WTC11 (cell line): Measurements from ENCODE around the gene RPS6KC1. TPM values are rescaled to one million over a fixed set of nuclear protein-coding genes. Genes with fewer than 3 reads are reported as not detected.
A peak's percentile ranks its signal among the peaks of the same experiment; 100 is the strongest.

Experiments
- ATAC-seq: fragments of 200-7000 bp; cut with Tn5 transposase; 2 replicates; pipeline ENCODE4 v1.10.0; 2021; ENCODE audit warnings: mild to moderate bottlenecking, moderate library complexity
- CTCF ChIA-PET: fragments of 300-600 bp; sonication (Branson Sonifier 250); formaldehyde crosslinking; loops from one replicate; lab custom pipeline; 2021; ENCODE audit warnings: antibody characterized with exemption; lab: Charles Lee
- POLR2A ChIA-PET: fragments of 350-600 bp; sonication (Branson Sonifier 250); formaldehyde crosslinking; loops from one replicate; lab custom pipeline; 2021; ENCODE audit warnings: antibody characterized with exemption; lab: Charles Lee
- DNase-seq: peaks from one replicate; pipeline ENCODE4 v3.0.0; 2021; ENCODE audit warnings: low spot score
- H3K27ac Mint-ChIP-seq: 2 replicates; pipeline ENCODE4 v1.8.0; 2021; ENCODE audit warnings: mixed read lengths
- H3K27me3 Mint-ChIP-seq: 2 replicates; pipeline ENCODE4 v1.8.0; 2021; ENCODE audit warnings: low read depth, mild to moderate bottlenecking, moderate library complexity, mixed read lengths
- H3K36me3 Mint-ChIP-seq: 2 replicates; pipeline ENCODE4 v1.8.0; 2021; ENCODE audit warnings: mixed read lengths
- H3K4me1 Mint-ChIP-seq: 2 replicates; pipeline ENCODE4 v1.8.0; 2022; ENCODE audit warnings: mixed read lengths
- H3K4me3 Mint-ChIP-seq: 2 replicates; pipeline ENCODE4 v1.8.0; 2021; ENCODE audit warnings: mild to moderate bottlenecking, moderate library complexity, mixed read lengths
- H3K9me3 Mint-ChIP-seq: 2 replicates; pipeline ENCODE4 v1.8.0; 2021; ENCODE audit warnings: mixed read lengths
- AR ChIP-seq: fragments of 250-450 bp; sonication (Bioruptor Pico); IDR thresholded peaks from 2 replicates; pipeline ENCODE4 v1.9.0; 2021; ENCODE audit warnings: mild to moderate bottlenecking
- ATF2 ChIP-seq: sonication (generic); formaldehyde crosslinking; IDR thresholded peaks from 2 replicates; pipeline ENCODE4 v1.8.1; 2022; ENCODE audit warnings: low read depth, missing genetic modification reagents, borderline replicate concordance
- ATF3 ChIP-seq: sonication (generic); formaldehyde crosslinking; conservative IDR thresholded peaks from 2 replicates; pipeline ENCODE4 v1.8.1; 2022; ENCODE audit warnings: mild to moderate bottlenecking, missing genetic modification reagents
- CBFB ChIP-seq: sonication (generic); formaldehyde crosslinking; IDR thresholded peaks from 2 replicates; pipeline ENCODE4 v1.8.1; 2022; ENCODE audit warnings: mild to moderate bottlenecking, low read depth, missing genetic modification reagents
- E2F4 ChIP-seq: sonication (generic); formaldehyde crosslinking; IDR thresholded peaks from 2 replicates; pipeline ENCODE4 v1.8.1; 2022; ENCODE audit warnings: low read depth, mild to moderate bottlenecking, moderate library complexity, missing genetic modification reagents, borderline replicate concordance
- EMX1 ChIP-seq: fragments of 250-450 bp; sonication (Bioruptor Pico); IDR thresholded peaks from 2 replicates; pipeline ENCODE4 v1.8.0; 2021; ENCODE audit warnings: mild to moderate bottlenecking
- FOXJ3 ChIP-seq: sonication (generic); formaldehyde crosslinking; IDR thresholded peaks from 2 replicates; pipeline ENCODE4 v1.9.0; 2021; ENCODE audit warnings: missing genetic modification reagents, mild to moderate bottlenecking, borderline replicate concordance
- GABPB1 ChIP-seq: sonication (generic); formaldehyde crosslinking; IDR thresholded peaks from 2 replicates; pipeline ENCODE4 v1.8.1; 2023; ENCODE audit warnings: mild to moderate bottlenecking, missing genetic modification reagents
- IRF2 ChIP-seq: sonication (generic); formaldehyde crosslinking; IDR thresholded peaks from 2 replicates; pipeline ENCODE4 v1.8.0; 2022; ENCODE audit warnings: low read depth, missing genetic modification reagents, borderline replicate concordance
- KAT7 ChIP-seq: sonication (generic); formaldehyde crosslinking; IDR thresholded peaks from 2 replicates; pipeline ENCODE4 v1.8.1; 2023; ENCODE audit warnings: missing genetic modification reagents, mild to moderate bottlenecking, borderline replicate concordance
- MXD4 ChIP-seq: fragments of 250-450 bp; sonication (Bioruptor Pico); IDR thresholded peaks from 2 replicates; pipeline ENCODE4 v1.8.0; 2021; ENCODE audit warnings: mild to moderate bottlenecking, moderate library complexity, borderline replicate concordance
- PRDM15 ChIP-seq: sonication (generic); formaldehyde crosslinking; IDR thresholded peaks from 2 replicates; pipeline ENCODE4 v1.8.0; 2022; ENCODE audit warnings: missing genetic modification reagents
- SOX15 ChIP-seq: fragments of 250-450 bp; sonication (Bioruptor Pico); IDR thresholded peaks from 2 replicates; pipeline ENCODE4 v1.9.0; 2021; ENCODE audit warnings: mild to moderate bottlenecking
- SP1 ChIP-seq: sonication (generic); formaldehyde crosslinking; conservative IDR thresholded peaks from 2 replicates; pipeline ENCODE4 v1.8.1; 2022; ENCODE audit warnings: missing genetic modification reagents
- TP53 ChIP-seq: sonication (generic); formaldehyde crosslinking; IDR thresholded peaks from 2 replicates; pipeline ENCODE4 v1.8.1; 2023; ENCODE audit warnings: mild to moderate bottlenecking, missing genetic modification reagents
- ZNF423 ChIP-seq: fragments of 250-450 bp; sonication (Bioruptor Pico); IDR thresholded peaks from 2 replicates; pipeline ENCODE4 v2.1.2; 2022; ENCODE audit warnings: mild to moderate bottlenecking, moderate library complexity
- total RNA-seq: library from RNA; stranded (reverse); gene quantifications from 3 replicates; pipeline ENCODE4 v1.2.3, GENCODE V29; 2021
- TF ChIP-seq, protein P1 (sequence below): sonication (generic); formaldehyde crosslinking; IDR thresholded peaks from 2 replicates; pipeline ENCODE4 v1.8.1; 2023; ENCODE audit warnings: mild to moderate bottlenecking, missing genetic modification reagents
- TF ChIP-seq, protein P2 (sequence below): sonication (generic); formaldehyde crosslinking; IDR thresholded peaks from 2 replicates; pipeline ENCODE4 v1.8.0; 2023; ENCODE audit warnings: missing genetic modification reagents, mild to moderate bottlenecking, borderline replicate concordance

RPS6KC1 gene
- total RNA-seq, 1 experiment from 2014 or later: 17.4 TPM

GRCh38 chr1:213082420-213083111 lies 31.5 kb downstream of the RPS6KC1 start:
- no peak for ATAC-seq
- Mint-ChIP-seq H3K4me3 (no peak overlapping the region), H3K36me3 (peaks cover 13% of the 10 kb centered on the region), H3K4me1 (peaks cover 2% of the 10 kb centered on the region; the same call in 1 of the 2 replicates), H3K9me3 (peaks cover 8% of the 10 kb centered on the region; the same call in 1 of the 2 replicates), H3K27ac (peak overlapping the region; percentile 70; the same call in 1 of the 2 replicates), H3K27me3 (no peaks in the 10 kb centered on the region)
- TF ChIP-seq PRDM15 (no peak), E2F4 (no peak), AR (CRISPR knock-in tag) (no peak), SOX15 (CRISPR knock-in tag) (no peak), FOXJ3 (CRISPR knock-in tag) (no peak), ATF3 (CRISPR knock-in tag) (no peak), MXD4 (no peak), GABPB1 (no peak), SP1 (CRISPR knock-in tag) (no peak), CBFB (CRISPR knock-in tag) (no peak)
- TF ChIP-seq, protein P1, sequence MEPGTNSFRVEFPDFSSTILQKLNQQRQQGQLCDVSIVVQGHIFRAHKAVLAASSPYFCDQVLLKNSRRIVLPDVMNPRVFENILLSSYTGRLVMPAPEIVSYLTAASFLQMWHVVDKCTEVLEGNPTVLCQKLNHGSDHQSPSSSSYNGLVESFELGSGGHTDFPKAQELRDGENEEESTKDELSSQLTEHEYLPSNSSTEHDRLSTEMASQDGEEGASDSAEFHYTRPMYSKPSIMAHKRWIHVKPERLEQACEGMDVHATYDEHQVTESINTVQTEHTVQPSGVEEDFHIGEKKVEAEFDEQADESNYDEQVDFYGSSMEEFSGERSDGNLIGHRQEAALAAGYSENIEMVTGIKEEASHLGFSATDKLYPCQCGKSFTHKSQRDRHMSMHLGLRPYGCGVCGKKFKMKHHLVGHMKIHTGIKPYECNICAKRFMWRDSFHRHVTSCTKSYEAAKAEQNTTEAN (CRISPR knock-in tag): no peak
- POLR2A ChIA-PET: no interaction called here
- DNase-seq: no peak
- CTCF ChIA-PET: no interaction called here

DNA sequence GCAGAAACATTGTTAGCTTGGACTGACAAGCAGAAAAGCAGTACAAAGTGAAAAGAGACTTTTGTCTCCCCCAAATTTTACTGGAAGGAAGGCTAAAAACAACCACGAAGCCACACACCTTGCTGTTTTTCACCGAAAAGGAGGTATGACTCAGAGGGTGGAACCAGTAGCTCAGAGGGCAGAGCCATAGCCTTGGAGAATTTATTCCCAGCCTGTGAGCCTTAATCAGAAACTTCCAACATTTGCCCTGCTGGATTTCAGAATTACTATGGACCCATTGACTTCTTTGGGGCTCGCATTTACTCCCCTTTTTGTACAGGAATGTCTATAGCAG lies 32.0 kb downstream of the RPS6KC1 start:
- CTCF ChIA-PET: no interaction called here
- H3K4me3 Mint-ChIP-seq: no peak overlapping the region
- H3K36me3 Mint-ChIP-seq: peaks cover 13% of the 10 kb centered on the region
- POLR2A ChIA-PET: no interaction called here
- H3K4me1 Mint-ChIP-seq: peaks cover 6% of the 10 kb centered on the region; the same call in 1 of the 2 replicates
- no peaks in the 10 kb centered on the region for H3K27me3 Mint-ChIP-seq
- ATAC-seq: no peak
- peaks cover 8% of the 10 kb centered on the region; the same call in 1 of the 2 replicates for H3K9me3 Mint-ChIP-seq
- no peak for DNase-seq
- H3K27ac Mint-ChIP-seq: no peak overlapping the region
- no peak for TF ChIP-seq EMX1
- TF ChIP-seq, protein P2, sequence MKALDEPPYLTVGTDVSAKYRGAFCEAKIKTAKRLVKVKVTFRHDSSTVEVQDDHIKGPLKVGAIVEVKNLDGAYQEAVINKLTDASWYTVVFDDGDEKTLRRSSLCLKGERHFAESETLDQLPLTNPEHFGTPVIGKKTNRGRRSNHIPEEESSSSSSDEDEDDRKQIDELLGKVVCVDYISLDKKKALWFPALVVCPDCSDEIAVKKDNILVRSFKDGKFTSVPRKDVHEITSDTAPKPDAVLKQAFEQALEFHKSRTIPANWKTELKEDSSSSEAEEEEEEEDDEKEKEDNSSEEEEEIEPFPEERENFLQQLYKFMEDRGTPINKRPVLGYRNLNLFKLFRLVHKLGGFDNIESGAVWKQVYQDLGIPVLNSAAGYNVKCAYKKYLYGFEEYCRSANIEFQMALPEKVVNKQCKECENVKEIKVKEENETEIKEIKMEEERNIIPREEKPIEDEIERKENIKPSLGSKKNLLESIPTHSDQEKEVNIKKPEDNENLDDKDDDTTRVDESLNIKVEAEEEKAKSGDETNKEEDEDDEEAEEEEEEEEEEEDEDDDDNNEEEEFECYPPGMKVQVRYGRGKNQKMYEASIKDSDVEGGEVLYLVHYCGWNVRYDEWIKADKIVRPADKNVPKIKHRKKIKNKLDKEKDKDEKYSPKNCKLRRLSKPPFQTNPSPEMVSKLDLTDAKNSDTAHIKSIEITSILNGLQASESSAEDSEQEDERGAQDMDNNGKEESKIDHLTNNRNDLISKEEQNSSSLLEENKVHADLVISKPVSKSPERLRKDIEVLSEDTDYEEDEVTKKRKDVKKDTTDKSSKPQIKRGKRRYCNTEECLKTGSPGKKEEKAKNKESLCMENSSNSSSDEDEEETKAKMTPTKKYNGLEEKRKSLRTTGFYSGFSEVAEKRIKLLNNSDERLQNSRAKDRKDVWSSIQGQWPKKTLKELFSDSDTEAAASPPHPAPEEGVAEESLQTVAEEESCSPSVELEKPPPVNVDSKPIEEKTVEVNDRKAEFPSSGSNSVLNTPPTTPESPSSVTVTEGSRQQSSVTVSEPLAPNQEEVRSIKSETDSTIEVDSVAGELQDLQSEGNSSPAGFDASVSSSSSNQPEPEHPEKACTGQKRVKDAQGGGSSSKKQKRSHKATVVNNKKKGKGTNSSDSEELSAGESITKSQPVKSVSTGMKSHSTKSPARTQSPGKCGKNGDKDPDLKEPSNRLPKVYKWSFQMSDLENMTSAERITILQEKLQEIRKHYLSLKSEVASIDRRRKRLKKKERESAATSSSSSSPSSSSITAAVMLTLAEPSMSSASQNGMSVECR (CRISPR knock-in tag): no peak
- no peak for TF ChIP-seq ATF2 (CRISPR knock-in tag)
- TF ChIP-seq SP1 (CRISPR knock-in tag): no peak
- TF ChIP-seq, protein P1 (CRISPR knock-in tag): no peak
- TF ChIP-seq KAT7 (CRISPR knock-in tag): no peak
- TF ChIP-seq IRF2 (CRISPR knock-in tag): no peak
- TF ChIP-seq ZNF423 (CRISPR knock-in tag): no peak
- no peak for TF ChIP-seq TP53
